Measurements from ENCODE around the gene KRABD2.
A peak's percentile ranks its signal among the peaks of the same experiment; 100 is the strongest.

The KRABD2 gene

DNA sequence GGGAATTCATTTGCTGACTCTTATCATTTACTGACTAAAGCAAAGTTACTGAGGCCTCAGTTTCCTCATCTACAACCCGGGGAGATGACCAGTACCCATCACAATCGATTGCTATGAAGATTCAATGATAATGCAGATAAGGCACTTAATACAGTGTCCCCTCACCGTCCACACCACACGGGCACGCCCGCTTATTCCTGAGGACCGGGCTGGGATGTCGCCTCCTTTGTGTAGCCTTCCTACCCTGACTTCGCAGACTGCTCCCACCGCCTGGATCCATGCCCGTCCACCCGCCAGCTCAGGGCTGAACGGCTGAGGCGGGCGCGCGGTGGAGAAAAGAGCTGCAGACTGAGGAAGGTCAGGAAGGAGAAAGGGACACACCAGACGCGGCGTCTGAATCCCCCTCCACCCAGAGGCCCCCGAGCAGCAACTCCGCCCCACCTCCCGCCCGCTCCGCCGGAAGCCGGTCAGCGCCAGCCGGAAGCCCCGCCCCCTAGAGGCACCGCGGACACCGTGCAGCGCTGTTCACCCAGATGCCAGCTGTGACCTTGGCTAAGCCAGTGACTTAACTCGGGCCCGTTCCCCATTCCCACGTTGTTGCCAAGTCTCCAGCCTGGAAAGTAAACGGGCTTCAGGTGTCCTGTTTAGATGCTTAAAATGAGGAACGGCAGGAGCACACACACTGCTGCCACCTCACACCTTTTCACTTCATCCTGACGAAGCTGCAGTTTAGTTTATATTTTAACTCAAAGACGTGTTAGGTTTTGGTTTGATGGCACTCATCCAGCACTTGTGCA lies at the start of gene KRABD2:
TSS of gene KRABD2 (minus strand) at position 434 of the 797 bp plus-strand sequence.
- Histone ChIP-seq H3K27me3 (replicated peaks; ENCODE audit: control insufficient read depth, insufficient read depth, low read length) (no peaks in the 10 kb centered on the region), H3K4me3 (replicated peaks; ENCODE audit: low read depth, low read length) (peak within 1 kb of the TSS; percentile 80), H3K36me3 (ENCODE audit: control insufficient read depth, insufficient read depth, low read length) (peaks cover 19% of the 10 kb centered on the region)
- TF ChIP-seq, protein P1, sequence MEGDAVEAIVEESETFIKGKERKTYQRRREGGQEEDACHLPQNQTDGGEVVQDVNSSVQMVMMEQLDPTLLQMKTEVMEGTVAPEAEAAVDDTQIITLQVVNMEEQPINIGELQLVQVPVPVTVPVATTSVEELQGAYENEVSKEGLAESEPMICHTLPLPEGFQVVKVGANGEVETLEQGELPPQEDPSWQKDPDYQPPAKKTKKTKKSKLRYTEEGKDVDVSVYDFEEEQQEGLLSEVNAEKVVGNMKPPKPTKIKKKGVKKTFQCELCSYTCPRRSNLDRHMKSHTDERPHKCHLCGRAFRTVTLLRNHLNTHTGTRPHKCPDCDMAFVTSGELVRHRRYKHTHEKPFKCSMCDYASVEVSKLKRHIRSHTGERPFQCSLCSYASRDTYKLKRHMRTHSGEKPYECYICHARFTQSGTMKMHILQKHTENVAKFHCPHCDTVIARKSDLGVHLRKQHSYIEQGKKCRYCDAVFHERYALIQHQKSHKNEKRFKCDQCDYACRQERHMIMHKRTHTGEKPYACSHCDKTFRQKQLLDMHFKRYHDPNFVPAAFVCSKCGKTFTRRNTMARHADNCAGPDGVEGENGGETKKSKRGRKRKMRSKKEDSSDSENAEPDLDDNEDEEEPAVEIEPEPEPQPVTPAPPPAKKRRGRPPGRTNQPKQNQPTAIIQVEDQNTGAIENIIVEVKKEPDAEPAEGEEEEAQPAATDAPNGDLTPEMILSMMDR (IDR thresholded peaks at IDR 0.05; ENCODE audit: insufficient read depth, low read length, poor library complexity, severe bottlenecking), result peak; percentile 75
- peak; percentile 89 for DNase-seq (ENCODE audit: extremely low read depth, insufficient read length)

DNA sequence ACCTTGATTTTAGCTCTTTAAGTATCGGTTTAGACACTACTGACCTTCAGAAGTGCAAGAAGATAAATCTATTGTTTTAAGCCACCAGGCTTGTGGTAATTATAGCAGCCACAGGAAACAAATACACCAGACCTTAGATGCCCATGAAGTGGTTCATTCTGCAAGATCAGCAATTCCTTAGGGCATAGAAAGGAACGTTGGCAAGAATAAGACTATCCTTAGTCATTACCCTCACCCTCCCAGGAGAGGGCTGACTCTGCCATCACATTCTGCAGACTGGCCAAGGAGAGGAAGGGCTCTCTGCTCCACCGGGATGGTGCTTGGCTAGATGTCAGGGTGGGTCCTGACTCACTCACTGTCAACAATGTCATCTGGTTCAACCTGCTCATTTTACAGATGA lies 45.1 kb upstream of the KRABD2 start:
- DNase-seq (ENCODE audit: extremely low read depth, insufficient read length), result no peak
- Histone ChIP-seq H3K36me3 (ENCODE audit: control insufficient read depth, insufficient read depth, low read length) (no peaks in the 10 kb centered on the region), H3K27me3 (replicated peaks; ENCODE audit: control insufficient read depth, insufficient read depth, low read length) (no peaks in the 10 kb centered on the region; the same call in 1 of the 2 replicates), H3K4me3 (replicated peaks; ENCODE audit: low read depth, low read length) (no peak overlapping the region)
- TF ChIP-seq, protein P1 (IDR thresholded peaks at IDR 0.05; ENCODE audit: insufficient read depth, low read length, poor library complexity, severe bottlenecking), result no peak

DNA sequence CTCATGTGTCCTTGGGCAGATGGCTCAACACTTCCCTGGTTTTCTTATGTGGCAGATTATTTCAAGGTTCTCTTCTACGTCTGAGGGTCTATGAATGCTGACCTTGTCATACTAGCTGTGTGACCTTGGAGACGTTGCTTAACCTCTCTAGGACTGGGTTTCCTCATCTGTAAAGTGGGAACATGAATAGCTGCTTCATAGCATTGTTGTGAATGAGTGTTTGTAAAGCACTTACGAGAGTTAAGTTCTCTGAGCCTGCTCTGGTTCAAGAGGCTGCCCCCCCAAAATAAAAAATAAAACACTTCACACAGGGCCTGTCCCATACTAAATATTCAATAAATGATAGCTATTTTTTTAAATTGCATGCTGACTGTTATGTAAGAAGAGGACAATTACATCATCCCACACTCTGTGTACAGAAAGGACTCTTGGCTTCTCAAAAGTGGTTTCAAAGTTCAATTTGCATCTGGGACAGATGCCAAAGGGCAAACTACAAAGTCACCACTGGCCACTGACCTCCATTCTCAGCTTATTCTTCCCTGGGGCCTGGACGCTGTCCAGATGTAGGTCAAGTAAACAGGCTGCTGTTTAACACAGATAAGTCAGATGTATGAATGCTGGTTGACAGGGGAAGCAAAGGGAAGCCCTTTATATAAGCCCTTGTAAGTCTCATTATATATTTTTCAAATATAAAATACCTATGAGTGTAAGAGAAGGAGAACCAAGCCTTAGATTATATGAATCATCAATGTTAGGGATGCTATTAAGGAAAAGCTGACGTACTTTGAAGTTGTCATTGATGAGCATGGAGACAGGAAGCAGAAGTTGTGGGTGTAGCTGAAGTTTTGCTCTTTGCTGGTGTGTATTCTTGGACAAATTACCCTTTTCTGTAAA lies 43.8 kb upstream of the KRABD2 start:
- H3K36me3 ChIP-seq (ENCODE audit: control insufficient read depth, insufficient read depth, low read length), result no peaks in the 10 kb centered on the region
- no peak for DNase-seq (ENCODE audit: extremely low read depth, insufficient read length)

DNA sequence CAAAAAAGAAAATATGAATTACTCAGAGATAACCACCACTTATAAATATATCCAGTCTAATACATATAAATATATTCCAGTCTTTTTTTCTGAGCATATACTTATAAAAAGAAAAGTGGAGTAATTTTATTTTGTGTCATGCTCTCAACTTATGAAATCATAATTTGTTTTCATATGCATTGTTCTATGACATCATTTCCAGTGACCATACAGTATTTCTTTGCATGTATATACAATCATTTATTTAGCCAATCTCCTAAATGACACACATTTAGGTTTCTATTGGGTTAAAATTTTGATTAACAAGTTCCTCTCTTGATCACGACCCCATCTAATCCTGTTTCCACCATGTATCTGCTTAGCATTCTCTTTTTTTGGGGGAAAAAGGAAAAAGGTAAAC lies 42.8 kb upstream of the KRABD2 start:
- DNase-seq (ENCODE audit: extremely low read depth, insufficient read length), result no peak
- no peaks in the 10 kb centered on the region; the same call in 1 of the 2 replicates for H3K27me3 ChIP-seq (replicated peaks; ENCODE audit: control insufficient read depth, insufficient read depth, low read length)
- H3K4me3 ChIP-seq (replicated peaks; ENCODE audit: low read depth, low read length), result no peak overlapping the region
- no peaks in the 10 kb centered on the region for H3K36me3 ChIP-seq (ENCODE audit: control insufficient read depth, insufficient read depth, low read length)
- TF ChIP-seq, protein P1 (IDR thresholded peaks at IDR 0.05; ENCODE audit: insufficient read depth, low read length, poor library complexity, severe bottlenecking), result no peak

More for the DNA sequence above, 43.8 kb upstream of the KRABD2 start:
- Histone ChIP-seq H3K4me3 (replicated peaks; ENCODE audit: low read depth, low read length) (no peak overlapping the region), H3K27me3 (replicated peaks; ENCODE audit: control insufficient read depth, insufficient read depth, low read length) (no peaks in the 10 kb centered on the region; the same call in 1 of the 2 replicates)
- TF ChIP-seq, protein P1 (IDR thresholded peaks at IDR 0.05; ENCODE audit: insufficient read depth, low read length, poor library complexity, severe bottlenecking), result no peak

DNA sequence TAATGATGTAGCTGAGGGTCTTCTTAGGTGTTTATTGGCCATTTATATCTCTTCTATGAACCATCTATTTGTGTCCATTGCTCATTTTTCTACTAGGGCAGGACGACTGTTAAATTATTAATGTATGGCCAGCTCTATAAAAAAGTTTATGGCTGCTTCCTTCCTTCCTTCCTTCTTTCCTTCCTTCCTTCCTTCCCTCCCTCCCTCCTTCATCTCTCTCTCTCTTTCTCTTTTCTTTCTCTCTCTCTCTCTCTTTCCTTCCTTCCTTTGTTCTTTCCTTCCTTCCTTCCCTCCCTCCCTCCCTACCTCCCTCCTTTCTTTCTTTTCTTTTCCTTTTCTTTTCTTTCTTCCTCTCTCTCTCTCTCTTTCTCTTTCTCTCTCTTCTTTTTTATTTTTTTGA lies 42.0 kb upstream of the KRABD2 start:
- Histone ChIP-seq H3K36me3 (ENCODE audit: control insufficient read depth, insufficient read depth, low read length) (no peaks in the 10 kb centered on the region), H3K4me3 (replicated peaks; ENCODE audit: low read depth, low read length) (no peak overlapping the region), H3K27me3 (replicated peaks; ENCODE audit: control insufficient read depth, insufficient read depth, low read length) (no peaks in the 10 kb centered on the region; the same call in 1 of the 2 replicates)
- TF ChIP-seq, protein P1 (IDR thresholded peaks at IDR 0.05; ENCODE audit: insufficient read depth, low read length, poor library complexity, severe bottlenecking), result no peak
- DNase-seq (ENCODE audit: extremely low read depth, insufficient read length), result no peak
